Measurements from ENCODE around the gene FNIP2.
"Not testable (repeated sequence)": the region's sequence is repeated elsewhere in the genome, so short reads cannot be mapped to it uniquely, and the experiment has no call there.

The FNIP2 gene

DNA sequence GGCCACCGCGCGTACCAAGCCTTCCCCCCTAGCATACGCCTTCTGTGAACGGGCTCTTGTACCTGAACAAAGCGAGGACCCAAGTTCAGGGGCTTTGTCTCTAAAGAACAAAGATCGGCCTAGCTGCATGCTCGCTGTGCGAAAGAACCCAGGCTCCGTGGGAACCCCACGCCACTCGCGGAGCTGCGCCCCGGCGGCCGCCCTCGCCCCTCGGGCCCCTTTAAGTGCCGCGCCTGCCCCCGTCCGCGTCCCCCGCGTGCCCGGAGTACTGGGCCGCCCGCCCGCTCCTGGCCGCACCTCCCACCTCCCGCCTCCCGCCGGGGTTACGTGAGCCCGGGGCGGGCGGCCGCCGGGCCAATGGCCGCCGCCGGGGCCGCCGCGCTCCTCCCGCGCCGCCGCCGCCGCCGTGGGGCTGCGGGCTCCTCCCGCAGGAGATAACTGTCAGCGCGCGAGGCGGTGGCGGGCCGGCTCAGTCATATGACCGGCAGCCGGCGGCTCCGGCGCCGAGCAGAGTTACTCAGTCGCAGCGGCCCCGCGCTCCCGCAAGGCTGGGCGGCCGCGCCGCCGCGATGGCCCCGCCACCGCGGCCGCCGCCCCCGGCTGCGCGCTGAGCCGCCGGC, at the start of gene FNIP2:
FNIP2 (plus strand) TSS at position 472 of the 620 bp plus-strand sequence. CDS start 187 bp downstream, outside the sequence.
- H3K4me3 ChIP-seq (ENCODE audit: low read depth, low read length) = peak within 1 kb of the TSS; percentile 84

GRCh38 chr4:158721680-158722079, 47.1 kb upstream of the FNIP2 start:
- peak overlapping the region; percentile 90 for H3K4me3 ChIP-seq (ENCODE audit: low read depth, low read length)

DNA sequence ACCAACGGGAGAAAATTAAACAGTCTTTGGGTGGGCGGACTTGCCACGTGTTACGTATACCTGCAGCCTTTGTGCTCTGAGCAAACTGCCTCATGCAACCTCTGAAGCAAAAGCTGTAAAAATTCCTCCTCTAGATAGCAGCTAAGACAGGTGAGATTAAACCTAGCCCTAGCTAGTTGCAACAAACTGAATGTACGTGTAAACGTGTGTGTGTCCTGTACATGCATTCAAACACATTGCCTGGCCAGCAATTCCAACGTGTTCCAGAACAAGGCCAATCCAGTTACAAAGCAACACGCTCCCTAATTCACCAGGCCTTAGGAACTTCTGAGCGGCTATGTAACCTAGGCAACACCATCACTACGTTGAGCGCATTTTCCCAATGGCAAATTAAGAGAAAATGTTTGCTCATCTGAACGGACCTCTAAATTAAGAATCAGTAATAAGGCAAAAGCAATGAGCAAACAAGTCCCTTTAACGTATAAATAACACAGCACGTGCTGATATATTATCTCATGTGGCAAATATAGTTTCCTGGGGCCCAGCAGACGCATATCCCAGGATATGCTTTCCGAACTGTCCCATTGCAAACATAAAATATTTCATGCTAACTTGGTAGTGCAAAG, 46.4 kb upstream of the FNIP2 start:
- H3K4me3 ChIP-seq (ENCODE audit: low read depth, low read length) = peak overlapping the region; percentile 90

DNA sequence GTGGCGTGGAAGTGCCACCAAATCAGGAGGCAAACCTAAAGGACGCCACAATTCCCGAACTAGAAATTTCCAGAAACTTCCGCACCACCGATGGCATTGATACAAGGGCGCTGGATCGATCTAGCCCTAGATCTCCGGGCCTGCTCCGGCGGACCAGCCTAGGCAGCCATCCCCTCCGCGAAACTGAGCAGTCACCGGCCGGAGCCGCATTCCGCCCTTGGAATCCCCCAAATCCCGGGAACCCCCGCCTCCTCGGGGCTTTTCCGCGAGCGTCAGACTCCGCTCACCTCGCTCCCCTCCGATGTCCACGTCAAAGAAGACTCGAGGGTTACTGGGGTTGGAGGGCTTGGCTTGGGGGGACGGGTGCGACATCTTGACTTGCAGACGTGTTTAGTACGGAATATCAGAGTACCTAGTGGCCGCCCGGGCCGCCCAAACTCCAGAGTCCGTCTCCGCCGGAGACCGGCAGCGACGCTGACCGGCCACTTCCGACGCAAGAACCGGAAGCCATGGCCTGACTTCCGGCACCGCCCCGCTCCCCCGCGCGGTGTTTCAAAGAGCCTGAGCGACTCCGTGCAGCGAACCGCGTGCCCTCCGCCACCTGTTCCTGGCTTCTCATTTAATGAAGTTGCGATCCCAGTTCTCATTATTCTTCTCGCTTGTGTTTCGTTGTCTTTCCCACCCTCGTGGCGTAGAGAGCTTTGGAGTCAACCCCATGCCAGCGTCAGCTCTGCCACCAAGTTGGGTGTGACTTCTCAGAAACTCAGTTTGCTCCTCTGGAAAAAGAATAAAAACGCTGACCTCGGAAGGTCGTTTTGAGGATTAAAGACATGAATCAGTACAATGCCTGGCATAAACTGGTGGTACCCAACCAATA, 45.7 kb upstream of the FNIP2 start, which contains the start of gene PPID:
PPID (minus strand) TSS at position 480 of the 877 bp plus-strand sequence; CDS start at position 372, 108 bp downstream.
- H3K4me3 ChIP-seq (ENCODE audit: low read depth, low read length) = peak within 1 kb of the TSS; percentile 90

- H3K4me3 ChIP-seq (ENCODE audit: low read depth, low read length) = no peak overlapping the region
These were observed 44.2 kb upstream of the FNIP2 start for GRCh38 chr4:158724637-158725036.

GRCh38 chr4:158726633-158727032, 42.2 kb upstream of the FNIP2 start:
- H3K4me3 ChIP-seq (ENCODE audit: low read depth, low read length) = no peak overlapping the region

DNA sequence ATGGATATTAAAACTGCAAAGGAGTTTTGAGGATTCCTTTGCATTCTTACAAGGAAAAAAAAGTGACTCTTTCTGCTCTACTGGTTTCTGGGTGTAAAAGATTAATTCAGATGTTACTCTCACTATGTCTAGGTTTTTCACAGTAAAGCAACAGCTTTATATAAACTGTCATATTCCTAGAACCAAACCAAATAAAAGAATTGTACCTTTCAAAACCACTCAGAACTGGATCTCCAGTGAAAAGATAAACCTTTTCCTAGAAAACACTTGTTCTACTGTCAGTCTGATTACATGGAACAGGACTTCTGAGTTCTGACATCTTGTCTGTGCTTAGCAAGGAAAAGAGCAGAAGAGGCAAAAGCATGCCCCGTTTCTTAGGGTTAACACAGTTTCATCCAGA, 40.6 kb upstream of the FNIP2 start:
- no peak overlapping the region for H3K4me3 ChIP-seq (ENCODE audit: low read depth, low read length)

GRCh38 chr4:158729716-158730559, 38.9 kb upstream of the FNIP2 start:
- H3K4me3 ChIP-seq (ENCODE audit: low read depth, low read length) = no peak overlapping the region

- H3K4me3 ChIP-seq (ENCODE audit: low read depth, low read length) = no peak overlapping the region
These were observed 30.0 kb upstream of the FNIP2 start for GRCh38 chr4:158738866-158739265.

- H3K4me3 ChIP-seq (ENCODE audit: low read depth, low read length) = no peak overlapping the region
These were observed 29.2 kb upstream of the FNIP2 start for GRCh38 chr4:158739600-158739999.

- no peak overlapping the region for H3K4me3 ChIP-seq (ENCODE audit: low read depth, low read length)
These were observed 27.4 kb upstream of the FNIP2 start for GRCh38 chr4:158741326-158742021.

DNA sequence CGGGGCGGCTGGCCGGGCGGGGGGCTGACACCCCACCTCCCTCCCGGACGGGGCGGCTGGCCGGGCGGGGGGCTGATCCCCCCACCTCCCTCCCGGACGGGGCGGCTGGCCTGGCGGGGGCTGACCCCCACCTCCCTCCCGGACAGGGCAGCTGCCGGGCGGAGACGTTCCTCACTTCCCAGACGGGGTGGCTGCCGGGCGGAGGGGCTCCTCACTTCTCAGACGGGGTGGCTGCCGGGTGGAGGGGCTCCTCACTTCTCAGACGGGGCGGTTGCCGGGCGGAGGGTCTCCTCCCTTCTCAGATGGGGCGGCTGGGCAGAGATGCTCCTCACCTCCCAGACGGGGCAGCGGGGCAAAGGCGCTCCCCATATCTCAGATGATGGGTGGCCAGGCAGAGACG, 22.3 kb upstream of the FNIP2 start:
- H3K4me3 ChIP-seq (ENCODE audit: low read depth, low read length) = not testable (repeated sequence)

GRCh38 chr4:158750379-158750778, 18.4 kb upstream of the FNIP2 start:
- H3K4me3 ChIP-seq (ENCODE audit: low read depth, low read length) = no peak overlapping the region

DNA sequence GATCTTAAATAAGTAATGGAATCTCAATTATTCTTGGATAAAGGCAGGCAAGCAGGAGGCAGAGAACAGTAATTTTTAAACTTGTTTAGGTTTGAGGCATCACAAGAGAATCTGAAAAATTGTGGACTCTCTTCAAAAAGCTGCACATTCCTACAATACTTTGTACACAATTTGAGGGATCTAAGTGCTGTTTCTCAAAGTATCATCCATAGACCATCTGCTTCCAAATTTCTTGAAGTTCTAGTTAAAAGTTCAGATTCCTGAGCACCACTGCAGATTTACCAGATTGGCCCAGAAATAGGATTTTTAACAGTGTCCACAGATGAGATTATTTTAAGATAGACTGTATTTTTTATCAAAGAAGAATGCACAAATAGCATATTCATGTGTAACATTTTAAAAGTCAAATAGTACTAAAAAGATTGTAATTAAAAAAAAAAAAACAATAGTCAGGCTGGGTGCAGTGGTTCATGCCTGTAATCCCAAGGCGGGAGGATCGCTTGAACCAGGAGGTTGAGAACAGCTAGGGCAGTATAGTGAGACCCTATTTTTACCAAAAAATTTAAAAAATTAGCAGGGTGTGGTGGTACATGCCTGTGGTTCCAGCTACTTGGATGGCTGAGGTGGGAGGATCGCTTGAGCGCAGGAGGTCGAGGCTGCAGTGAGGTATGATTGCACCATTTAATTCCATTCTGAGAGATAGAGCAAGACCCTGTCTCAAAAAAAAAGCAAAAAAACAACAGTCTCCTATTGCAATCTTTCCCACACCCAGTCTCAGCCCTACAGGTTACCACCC, 14.2 kb upstream of the FNIP2 start:
- no peak overlapping the region for H3K4me3 ChIP-seq (ENCODE audit: low read depth, low read length)

DNA sequence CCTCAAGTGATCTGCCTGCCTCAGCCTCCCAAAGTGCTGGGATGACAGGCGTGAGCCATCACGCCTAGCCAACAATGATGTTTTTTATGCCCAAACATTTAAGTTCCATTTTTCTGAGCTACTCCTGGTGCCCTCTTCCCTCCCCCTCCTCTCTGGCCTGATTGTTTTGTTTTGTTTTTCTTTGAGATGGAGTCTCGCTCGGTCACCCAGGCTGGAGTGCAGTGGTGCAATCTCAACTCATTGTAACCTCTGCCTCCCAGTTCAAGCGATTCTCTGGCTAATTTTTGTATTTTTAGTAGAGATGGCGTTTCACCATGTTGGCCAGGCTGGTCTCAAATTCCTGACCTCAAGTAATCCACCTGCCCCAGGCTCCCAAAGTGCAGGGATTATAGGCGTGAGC, 13.0 kb upstream of the FNIP2 start:
- not testable (repeated sequence) for H3K4me3 ChIP-seq (ENCODE audit: low read depth, low read length)

DNA sequence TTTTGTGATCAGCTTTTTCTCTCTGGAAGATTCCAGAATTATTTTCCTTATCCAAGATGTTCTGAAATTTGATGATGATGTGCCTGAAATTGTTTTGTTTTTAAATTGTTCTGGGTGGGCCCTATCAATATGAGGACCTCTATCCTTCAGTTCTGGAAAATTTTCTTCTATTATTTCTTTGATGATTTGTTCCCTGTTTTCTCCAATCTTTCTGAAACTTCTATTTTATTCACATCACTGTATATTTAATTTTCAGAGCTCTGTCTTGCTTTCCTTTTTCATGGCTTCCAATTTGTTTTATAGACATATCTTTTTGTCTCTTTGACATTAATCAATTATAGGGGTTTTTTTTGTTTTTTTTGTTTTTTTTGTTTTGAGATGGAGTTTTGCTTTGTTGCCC, 12.2 kb upstream of the FNIP2 start:
- no peak overlapping the region for H3K4me3 ChIP-seq (ENCODE audit: low read depth, low read length)

DNA sequence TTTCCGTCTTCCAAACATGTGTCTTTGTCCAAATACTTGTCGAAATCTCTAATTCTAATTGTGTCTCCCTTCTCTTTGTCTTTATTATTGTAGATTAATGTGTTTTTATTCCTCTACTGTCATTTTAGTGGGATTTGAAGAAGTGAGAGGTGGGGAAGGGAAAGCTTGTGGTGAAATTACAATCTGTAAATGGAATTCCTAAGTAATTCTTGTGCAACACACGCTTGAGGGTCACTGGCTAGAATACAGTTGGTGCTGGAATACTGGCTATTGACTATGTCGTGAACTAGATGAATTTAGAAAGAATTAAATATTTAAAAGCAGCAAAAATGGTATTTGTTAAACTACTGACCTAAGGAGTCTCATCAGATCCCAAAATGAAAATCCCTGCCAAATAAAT, 10.7 kb upstream of the FNIP2 start:
- no peak overlapping the region for H3K4me3 ChIP-seq (ENCODE audit: low read depth, low read length)

- no peak overlapping the region for H3K4me3 ChIP-seq (ENCODE audit: low read depth, low read length)
These were observed 10.1 kb upstream of the FNIP2 start for GRCh38 chr4:158758703-158759102.

GRCh38 chr4:158759539-158759938, 9.3 kb upstream of the FNIP2 start:
- H3K4me3 ChIP-seq (ENCODE audit: low read depth, low read length) = not testable (repeated sequence)

Measured in iPS-11a (cell line).